Myometrial cell (primary cell): Measurements from ENCODE around the gene CCDC97. TPM values are rescaled to one million over a fixed set of nuclear protein-coding genes. Genes with fewer than 3 reads are reported as not detected.

Experiments
- total RNA-seq: library from RNA; depleted of rRNA; stranded (reverse); fragments of >200 nt; gene quantifications from 2 replicates; pipeline ENCODE4 v1.2.3, GENCODE V29; 2015

The CCDC97 gene
- total RNA-seq = 8.4 and 8.7 TPM in 2 replicates

GRCh38 chr19:41310033-41310831 is at the start of gene CCDC97:
Gene CCDC97, plus strand, starts transcription at chr19:41310172. Its CDS starts 139 bp downstream, at chr19:41310311.

GRCh38 chr19:41263850-41264580 is 46.0 kb upstream of the CCDC97 start, which contains the start of gene HNRNPUL1:
Gene HNRNPUL1, plus strand, starts transcription at chr19:41264372. Its CDS starts 132 bp downstream, at chr19:41264504.

GRCh38 chr19:41353466-41354342 is 43.7 kb downstream of the CCDC97 start, which contains the start of gene TGFB1:
Gene TGFB1, minus strand, starts transcription at chr19:41353922. Its CDS starts 878 bp downstream, at chr19:41353044.

GRCh38 chr19:41363753-41364523 is 54.0 kb downstream of the CCDC97 start, which contains the start of gene B9D2:
Gene B9D2, minus strand, starts transcription at chr19:41364149. Its CDS starts 630 bp downstream, at chr19:41363519.

Other genes with a start within 250 kb of the CCDC97 start
- gene CYP2A13, start 221.7 kb upstream of the CCDC97 start, total RNA-seq = not detected in 2 replicates
- not detected in 2 replicates for gene CYP2F1, start 195.7 kb upstream of the CCDC97 start, total RNA-seq
- gene CYP2S1, start 117.0 kb upstream of the CCDC97 start, total RNA-seq = under 0.01 and 1.2 TPM in 2 replicates
- gene AXL, start 90.9 kb upstream of the CCDC97 start, total RNA-seq = 142 and 144 TPM in 2 replicates
- gene HNRNPUL1, start 45.8 kb upstream of the CCDC97 start, total RNA-seq = 126 and 129 TPM in 2 replicates
- 14.4 and 19.6 TPM in 2 replicates for gene TGFB1, start 43.8 kb downstream of the CCDC97 start, total RNA-seq
- gene B9D2, start 54.0 kb downstream of the CCDC97 start, total RNA-seq = 8.9 and 13.1 TPM in 2 replicates
- gene TMEM91, start 66.4 kb downstream of the CCDC97 start, total RNA-seq = 11.2 and 12.8 TPM in 2 replicates
- gene EXOSC5, start 87.2 kb downstream of the CCDC97 start, total RNA-seq = 27.8 and 40.4 TPM in 2 replicates
- gene BCKDHA, start 87.6 kb downstream of the CCDC97 start, total RNA-seq = 40.6 and 41.6 TPM in 2 replicates
- 2.5 and 5.5 TPM in 2 replicates for gene B3GNT8, start 117.2 kb downstream of the CCDC97 start, total RNA-seq
- gene DMAC2, start 129.7 kb downstream of the CCDC97 start, total RNA-seq = 51.6 and 56.0 TPM in 2 replicates
- not detected in 2 replicates for gene ERICH4, start 133.0 kb downstream of the CCDC97 start, total RNA-seq